ENCODE data around the gene ZNHIT2. TPM values are rescaled to one million over a fixed set of nuclear protein-coding genes. Genes with fewer than 3 reads are reported as not detected.

Gene ZNHIT2
- total RNA-seq, 2 donors from 2014 or later: 8.7 to 12.0 TPM

DNA sequence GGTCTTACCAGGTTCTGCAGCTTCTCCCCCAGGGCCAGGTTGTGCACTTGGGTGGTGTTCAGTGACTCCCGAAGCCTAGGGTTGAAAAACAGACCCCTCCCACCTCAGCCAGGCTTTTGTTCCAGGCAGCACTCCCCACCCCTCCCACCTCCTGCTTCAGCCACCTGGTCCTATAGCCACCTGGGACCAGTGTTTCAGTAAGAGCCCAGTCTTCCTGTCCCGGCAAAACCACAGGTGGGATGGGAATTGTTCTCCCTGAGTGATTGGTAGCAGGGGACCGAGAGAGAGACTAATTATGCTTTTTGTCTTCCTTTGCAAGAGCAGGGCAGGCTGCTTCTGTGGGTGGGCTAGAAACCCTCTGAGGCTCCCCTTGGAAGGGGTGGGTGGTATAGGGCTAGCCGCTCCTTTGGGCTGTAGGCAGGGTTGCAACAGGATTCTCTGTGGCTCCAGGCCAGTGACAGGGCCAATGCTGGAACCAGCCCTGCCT is 50.7 kb downstream of the ZNHIT2 start:
- TF ChIP-seq, protein P1, sequence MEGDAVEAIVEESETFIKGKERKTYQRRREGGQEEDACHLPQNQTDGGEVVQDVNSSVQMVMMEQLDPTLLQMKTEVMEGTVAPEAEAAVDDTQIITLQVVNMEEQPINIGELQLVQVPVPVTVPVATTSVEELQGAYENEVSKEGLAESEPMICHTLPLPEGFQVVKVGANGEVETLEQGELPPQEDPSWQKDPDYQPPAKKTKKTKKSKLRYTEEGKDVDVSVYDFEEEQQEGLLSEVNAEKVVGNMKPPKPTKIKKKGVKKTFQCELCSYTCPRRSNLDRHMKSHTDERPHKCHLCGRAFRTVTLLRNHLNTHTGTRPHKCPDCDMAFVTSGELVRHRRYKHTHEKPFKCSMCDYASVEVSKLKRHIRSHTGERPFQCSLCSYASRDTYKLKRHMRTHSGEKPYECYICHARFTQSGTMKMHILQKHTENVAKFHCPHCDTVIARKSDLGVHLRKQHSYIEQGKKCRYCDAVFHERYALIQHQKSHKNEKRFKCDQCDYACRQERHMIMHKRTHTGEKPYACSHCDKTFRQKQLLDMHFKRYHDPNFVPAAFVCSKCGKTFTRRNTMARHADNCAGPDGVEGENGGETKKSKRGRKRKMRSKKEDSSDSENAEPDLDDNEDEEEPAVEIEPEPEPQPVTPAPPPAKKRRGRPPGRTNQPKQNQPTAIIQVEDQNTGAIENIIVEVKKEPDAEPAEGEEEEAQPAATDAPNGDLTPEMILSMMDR (IDR thresholded peaks at IDR 0.05): no peak
- H3K36me3 ChIP-seq: no peaks in the 10 kb centered on the region
- no peak overlapping the region for H3K27ac ChIP-seq
- H3K4me1 ChIP-seq: no peaks in the 10 kb centered on the region
- H3K4me3 ChIP-seq: no peak overlapping the region
- DNase-seq (ENCODE audit: low spot score): no peak
- no peaks in the 10 kb centered on the region for H3K27me3 ChIP-seq
- H3K9me3 ChIP-seq: no peaks in the 10 kb centered on the region

Small RNA genes within 50 kb of the gene (microRNA-seq; reads per million reads assigned to microRNA genes)
- gene MIR6751 (ENCODE audit: borderline number of aligned reads in 2 of 2, borderline replicate concordance in 1 of 2): 0 to 0.71 reads per million in 2 donors

Other genes with a start within 250 kb of the ZNHIT2 start
- 10 to 100 TPM; 29.5 to 34.1 TPM for gene EHD1, start 239.1 kb downstream of the ZNHIT2 start, total RNA-seq
- 10 to 100 TPM; 16.0 to 24.1 TPM for gene ATG2A, start 200.5 kb downstream of the ZNHIT2 start, total RNA-seq
- 10 to 100 TPM; 21.5 to 23.0 TPM for gene PPP2R5B, start 193.0 kb downstream of the ZNHIT2 start, total RNA-seq
- not detected for gene GPHA2, start 181.8 kb downstream of the ZNHIT2 start, total RNA-seq
- not detected for gene MAJIN, start 145.6 kb downstream of the ZNHIT2 start, total RNA-seq
- gene BATF2, start 120.7 kb downstream of the ZNHIT2 start, total RNA-seq: 1 to 10 TPM; 1.1 to 1.6 TPM
- 100 to 1,000 TPM; 155 to 207 TPM for gene ARL2, start 103.5 kb downstream of the ZNHIT2 start, total RNA-seq
- 10 to 100 TPM; 19.4 to 21.8 TPM for gene SNX15, start 90.3 kb downstream of the ZNHIT2 start, total RNA-seq
- 1 to 10 TPM; 5.4 to 6.8 TPM for gene SAC3D1, start 76.5 kb downstream of the ZNHIT2 start, total RNA-seq
- 10 to 100 TPM in 1 of 2 donors, 1 to 10 TPM in 1; 6.0 to 18.9 TPM for gene NAALADL1, start 59.1 kb downstream of the ZNHIT2 start, total RNA-seq
- gene CDCA5, start 33.7 kb downstream of the ZNHIT2 start, total RNA-seq: under 1 TPM; 0.16 to 0.52 TPM
- gene ZFPL1, start 33.5 kb downstream of the ZNHIT2 start, total RNA-seq: 10 to 100 TPM; 26.7 to 38.4 TPM
- gene VPS51, start 21.5 kb downstream of the ZNHIT2 start, total RNA-seq: 100 to 1,000 TPM in 1 of 2 donors, 10 to 100 TPM in 1; 98.5 to 147 TPM
- 100 to 1,000 TPM; 134 to 199 TPM for gene TM7SF2, start 5.8 kb downstream of the ZNHIT2 start, total RNA-seq
- 100 to 1,000 TPM; 361 to 585 TPM for gene FAU, start 4.4 kb upstream of the ZNHIT2 start, total RNA-seq
- gene MRPL49, start 4.6 kb upstream of the ZNHIT2 start, total RNA-seq: 10 to 100 TPM; 38.8 to 47.8 TPM
- gene SYVN1, start 16.8 kb upstream of the ZNHIT2 start, total RNA-seq: 10 to 100 TPM; 29.1 to 52.0 TPM
- gene SPDYC, start 52.5 kb upstream of the ZNHIT2 start, total RNA-seq: not detected
- gene CAPN1, start 64.2 kb upstream of the ZNHIT2 start, total RNA-seq: 10 to 100 TPM; 89.9 to 93.0 TPM
- gene POLA2, start 144.3 kb upstream of the ZNHIT2 start, total RNA-seq: 10 to 100 TPM in 1 of 2 donors, 1 to 10 TPM in 1; 4.5 to 12.4 TPM
- 10 to 100 TPM; 14.4 to 31.0 TPM for gene CDC42EP2, start 197.2 kb upstream of the ZNHIT2 start, total RNA-seq
- 10 to 100 TPM; 46.3 TPM for gene DPF2, start 216.2 kb upstream of the ZNHIT2 start, total RNA-seq
- under 1 TPM in 1 of 2 donors, not detected in 1; 0.22 TPM for gene TIGD3, start 237.1 kb upstream of the ZNHIT2 start, total RNA-seq

All from right atrium auricular region (tissue), 2 donors.